Measurements from ENCODE around the gene NFATC4.

NFATC4 gene

DNA sequence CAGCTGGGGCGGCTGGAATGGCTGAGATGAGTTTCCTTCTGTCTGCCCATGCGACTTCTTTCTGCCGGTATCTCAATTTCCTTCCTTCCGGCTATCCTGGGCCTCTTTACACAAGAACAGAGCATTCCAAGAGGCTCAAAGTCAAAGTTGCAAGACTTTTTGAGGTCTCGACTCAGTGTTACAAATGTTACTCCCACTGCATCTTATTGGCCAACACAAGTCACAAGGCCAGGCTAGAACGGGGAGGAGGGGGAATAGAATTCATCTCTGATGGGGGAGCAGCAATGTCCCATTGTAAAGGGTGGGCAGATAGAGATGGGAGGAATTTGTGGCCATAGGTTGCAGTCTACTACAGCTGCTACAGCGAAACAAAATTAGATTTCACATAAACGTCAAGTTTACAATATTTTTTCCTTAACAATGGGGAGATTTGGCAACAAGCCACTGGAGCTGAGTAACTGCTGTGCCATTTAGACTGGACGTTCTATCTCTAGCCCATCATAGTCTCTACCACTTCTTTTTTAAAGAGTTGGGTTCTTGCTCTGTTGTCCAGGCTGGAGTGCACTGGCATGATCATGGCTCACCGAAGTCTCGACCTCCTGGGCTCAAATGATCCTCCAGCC lies 21.4 kb downstream of the NFATC4 start:
- ATAC-seq, result no peak
- no peak for DNase-seq

DNA sequence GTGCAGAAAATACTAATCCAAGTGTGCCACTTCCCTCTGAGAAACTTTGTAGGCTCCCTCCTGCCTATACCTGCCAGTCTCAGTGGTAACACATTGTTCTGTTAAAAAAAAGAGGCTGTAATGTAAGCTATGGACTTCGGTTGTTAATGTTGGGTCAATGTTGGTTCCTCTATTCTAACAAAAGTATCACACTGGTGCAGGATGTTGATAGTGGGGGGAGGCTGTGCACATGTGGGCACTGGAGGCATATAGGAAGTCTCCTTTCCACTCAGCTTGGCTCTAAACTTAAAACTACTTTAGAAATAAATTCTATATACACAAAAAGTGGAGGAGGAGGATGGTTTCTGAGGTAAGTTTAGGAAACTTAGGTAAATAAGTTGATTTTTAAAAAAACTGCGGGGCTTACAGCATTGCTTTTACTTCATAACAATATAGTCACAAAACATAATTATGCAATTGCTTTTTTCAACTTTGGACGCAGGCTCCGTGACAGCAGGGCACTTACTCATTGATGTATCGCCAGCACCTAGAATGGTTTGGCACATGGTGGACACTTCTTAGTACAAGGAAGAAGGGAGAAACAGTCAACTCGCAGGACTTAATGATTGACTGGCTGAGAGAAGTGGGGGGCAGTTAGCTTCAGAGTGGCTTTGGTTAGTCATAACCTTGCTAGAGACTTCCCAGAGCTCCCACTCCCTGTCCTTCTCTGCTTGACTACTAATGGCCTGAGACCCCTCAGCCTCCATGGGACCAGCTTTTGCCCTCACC lies 22.9 kb downstream of the NFATC4 start:
- no peak for DNase-seq
- ATAC-seq, result no peak

DNA sequence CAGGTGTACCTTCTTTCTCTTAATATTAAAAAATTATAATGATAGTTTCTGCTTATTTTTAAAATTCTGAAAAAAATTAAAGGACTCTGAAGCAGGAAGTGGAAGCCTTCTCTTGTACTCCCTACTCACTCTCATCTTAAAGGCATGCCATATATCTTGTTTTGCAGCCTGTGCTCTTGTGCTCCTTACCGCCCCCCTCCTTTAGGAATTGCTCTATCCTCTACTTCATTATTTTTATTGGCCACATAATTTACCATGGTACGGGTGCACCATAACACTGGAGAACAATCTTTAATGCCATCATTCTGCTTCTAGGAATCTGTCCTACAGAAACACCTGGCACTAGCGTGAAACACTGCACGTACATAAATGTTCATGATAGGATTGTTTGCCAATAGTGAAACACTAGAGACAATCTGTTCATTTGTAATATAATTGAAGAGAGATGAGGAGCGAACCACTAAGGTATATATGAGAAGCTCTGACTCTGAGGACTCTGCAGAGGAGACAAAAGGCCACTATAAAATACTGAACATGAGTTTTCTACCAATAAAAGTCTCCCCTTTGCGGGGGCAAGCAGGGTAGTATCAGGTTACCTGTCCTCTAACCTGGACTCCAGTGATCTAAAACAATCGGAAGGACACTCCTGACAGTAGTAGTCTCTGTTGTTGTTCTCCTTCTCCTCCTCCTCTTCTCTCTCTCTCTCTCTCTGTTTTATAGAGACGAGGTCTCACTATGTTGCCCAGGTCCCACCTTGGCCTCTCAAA lies 24.5 kb downstream of the NFATC4 start:
- ATAC-seq, result no peak

DNA sequence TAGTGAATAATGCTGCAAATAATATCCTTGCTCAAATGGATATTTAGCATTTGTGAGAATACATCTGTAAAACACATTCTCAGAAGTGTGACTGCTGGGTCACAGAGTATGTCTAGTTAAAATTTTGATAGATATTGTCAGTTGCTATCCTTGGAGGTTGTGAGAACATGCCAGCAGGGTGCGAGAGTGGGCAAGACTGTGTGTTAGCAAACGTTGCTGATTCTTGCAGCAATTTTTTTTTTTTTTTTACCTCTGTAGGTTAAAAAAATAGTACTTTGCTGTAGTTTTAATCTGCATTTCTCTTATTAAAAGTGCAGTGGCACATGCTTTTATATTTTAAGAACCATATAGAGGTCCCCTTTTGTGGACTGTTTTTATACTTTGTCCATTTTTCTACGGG lies 26.3 kb downstream of the NFATC4 start:
- ATAC-seq (no peak), DNase-seq (no peak)

More for the DNA sequence above, 24.5 kb downstream of the NFATC4 start:
- no peak for DNase-seq

DNA sequence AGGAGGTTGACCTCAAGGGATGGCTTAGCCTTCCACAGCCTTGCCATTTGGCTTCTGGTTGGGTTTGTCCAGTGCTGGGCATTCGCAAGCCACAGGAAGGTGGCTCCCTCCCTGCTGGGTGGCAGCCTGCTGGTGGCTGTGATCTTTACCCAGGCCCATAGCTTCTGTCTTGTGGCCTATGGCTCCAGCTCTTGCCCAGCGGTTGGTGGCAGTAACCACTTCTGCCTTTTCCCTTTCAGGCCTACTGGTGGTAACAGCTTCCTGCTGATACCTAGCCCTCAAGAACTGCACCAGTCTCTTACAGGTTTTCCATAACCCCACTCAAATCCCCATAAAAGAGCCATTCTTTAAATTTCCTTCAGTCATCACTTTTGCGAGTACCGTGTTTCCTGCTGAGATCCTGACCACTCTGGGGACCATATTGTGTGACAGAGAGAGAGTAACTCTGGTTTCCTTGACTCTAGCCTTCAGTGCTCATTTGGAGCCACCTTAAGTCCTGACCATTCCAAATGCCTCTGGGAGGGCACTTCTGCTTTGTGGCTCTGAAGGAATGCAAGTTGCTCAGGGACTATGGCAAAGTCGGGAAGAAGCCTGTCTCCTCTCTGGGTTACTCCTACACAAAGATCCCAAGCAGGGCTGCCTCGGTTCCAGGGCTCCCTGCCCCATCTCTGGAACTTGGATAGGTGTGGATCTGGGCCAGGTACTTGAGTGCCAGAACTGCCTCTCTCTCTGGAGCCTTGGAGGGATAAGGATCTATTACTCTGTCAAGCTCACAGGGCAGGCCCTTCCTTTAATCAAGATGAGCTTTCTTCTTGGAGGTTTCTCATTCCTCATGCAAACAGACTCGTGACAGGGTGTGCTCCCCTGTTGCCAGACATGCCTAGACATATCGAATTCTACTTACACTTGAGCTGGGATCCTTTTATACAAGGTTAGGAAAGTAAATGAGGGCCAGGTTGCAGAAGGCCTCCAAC lies 27.9 kb downstream of the NFATC4 start:
- ATAC-seq, result no peak
- no peak for DNase-seq

DNA sequence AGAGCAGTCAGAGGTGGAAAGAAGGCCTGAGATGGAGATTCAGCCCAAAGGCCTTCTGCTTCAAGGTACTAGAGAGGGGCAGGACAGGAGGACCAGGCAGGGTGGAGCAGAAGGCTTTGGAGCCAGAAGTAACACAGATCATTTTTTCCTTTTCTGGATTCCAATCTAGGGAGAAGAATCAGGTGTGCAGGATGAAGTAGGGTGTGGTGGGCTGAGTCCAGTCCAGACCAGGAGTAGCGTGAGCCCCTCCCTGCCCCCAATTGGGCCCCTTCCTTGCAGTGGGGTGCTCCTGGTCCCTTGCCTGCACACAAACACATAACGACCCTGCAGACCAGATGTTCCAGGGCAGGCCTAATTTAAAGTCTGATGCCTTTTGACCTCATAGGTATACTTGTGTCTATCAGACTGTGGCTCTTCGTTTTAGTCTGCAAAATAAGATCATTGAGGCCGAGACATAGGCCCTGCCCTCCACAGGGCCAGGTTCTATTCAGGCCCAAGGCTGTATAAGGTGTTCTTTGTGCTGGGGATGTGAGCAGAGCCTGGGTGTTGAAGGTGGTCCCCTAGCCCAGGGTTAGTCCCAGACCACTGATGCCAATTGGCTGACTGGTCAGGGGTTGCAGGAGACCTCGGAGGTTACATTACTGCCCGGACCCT lies 29.8 kb downstream of the NFATC4 start:
- DNase-seq (no peak), ATAC-seq (no peak)

DNA sequence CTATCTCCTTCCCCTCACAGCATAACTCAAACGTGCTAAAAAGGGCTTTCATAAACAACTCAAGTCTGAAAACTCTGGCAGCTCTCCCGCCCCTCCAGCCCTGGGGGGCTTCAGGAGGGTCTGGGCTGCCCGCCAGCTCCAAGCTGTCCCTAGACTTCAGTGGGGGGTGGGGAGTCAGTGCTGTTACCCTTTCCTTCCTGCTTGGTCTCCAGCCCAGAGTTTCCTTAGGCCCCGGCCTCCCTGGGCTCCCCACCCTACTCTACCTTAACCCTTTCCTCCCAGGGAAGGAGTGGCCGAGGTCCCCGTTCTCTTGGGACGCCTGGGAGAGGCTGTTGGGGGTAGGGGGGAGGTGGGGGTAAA lies 30.3 kb downstream of the NFATC4 start:
- DNase-seq (no peak), ATAC-seq (no peak)

DNA sequence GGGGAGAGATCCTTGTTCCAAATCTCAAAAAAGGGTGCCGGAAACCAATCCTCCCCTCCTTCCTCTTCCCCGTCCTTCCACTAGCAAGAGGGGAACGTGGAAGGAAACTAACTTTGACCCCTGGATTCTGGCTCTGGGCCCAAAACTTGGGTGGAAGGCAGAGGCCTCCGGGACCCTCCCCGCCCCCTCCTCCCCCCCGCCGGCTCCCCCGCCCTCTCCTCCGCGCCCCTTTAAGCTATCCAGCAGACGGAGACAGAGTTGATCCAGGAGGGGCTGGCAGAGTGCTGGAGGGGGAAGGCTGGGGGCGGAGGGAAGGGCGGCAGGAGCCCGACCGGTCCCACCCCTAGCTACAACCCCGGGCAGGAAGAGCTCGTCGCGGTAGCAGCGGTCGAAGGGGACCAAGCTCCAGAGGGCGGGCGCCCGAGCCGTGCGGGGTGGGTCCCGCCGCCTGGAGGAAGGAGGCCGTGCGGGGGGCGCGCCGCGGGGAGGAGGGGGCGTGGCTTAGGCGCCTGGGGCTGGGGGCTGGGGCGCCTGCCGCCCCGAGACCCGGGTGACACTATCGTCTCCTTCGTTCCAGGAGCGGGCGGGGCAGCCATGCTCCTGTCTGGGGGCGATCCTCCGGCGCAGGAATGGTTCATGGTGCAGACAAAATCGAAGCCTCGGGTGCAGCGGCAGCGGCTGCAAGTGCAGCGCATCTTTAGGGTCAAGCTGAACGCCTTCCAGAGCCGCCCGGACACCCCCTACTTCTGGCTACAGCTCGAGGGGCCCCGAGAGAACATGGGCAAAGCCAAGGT lies 30.9 kb downstream of the NFATC4 start, which contains the start of gene NYNRIN:
TSS of gene NYNRIN (plus strand) at position 351 of the 794 bp plus-strand sequence. CDS start at position 595, 244 bp downstream.
- ATAC-seq (peak; percentile 62), DNase-seq (peak; percentile 35)

DNA sequence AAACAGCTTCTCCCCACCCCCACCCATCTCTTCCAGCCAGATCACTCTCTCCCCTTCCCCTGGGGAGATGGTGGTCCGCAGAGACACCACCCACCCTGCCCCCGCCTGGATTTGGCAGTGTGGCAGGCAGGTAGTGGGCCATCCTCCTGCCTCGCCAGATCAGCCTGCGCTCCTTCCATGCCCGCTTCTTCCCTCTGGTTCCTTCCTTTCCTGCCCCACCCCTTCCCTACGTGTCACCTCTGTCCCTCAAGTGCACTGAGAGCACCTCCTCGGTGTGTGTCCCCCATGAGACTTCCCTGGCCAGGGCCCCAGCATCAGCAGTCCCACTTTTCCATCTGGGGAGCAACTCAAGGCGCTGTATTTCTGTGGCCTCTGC lies 31.5 kb downstream of the NFATC4 start:
- peak; percentile 11 for ATAC-seq

DNA sequence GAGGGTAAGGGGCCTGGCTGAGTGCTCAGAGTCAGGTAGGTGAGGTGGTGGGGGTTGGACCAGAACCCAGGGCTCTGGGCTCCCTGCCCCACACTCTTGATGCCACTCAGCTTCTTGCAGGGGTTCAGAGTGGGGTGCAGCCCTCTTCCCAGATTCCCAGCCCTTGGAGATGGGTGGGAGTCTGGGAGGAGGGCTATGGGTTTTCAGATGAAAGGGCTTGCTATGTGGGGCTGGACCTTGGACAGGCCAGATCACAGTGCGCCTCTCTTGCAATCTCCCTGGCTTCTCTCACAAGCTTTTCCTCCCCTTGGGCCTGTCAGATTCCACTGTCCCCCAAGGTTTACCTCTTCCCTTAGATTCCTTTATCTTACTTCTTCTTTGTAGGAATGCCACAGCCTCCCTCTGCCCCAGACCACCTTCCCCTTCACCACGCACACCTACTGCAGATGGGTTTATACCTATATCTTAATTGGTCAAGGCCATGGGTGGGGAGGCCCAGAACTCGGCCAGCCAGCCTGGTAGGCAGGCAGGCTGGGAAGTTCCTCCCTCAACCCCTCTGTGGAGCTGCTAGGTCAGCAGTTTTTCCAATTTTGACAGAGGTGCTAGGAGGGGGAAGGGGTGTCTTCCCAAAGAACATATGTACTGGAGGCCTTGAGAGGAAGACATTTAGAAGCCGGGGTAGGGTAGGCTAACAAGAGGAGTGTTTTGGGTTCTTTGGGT lies 32.2 kb downstream of the NFATC4 start:
- DNase-seq, result no peak
- no peak for ATAC-seq

More for the DNA sequence above, 31.5 kb downstream of the NFATC4 start:
- DNase-seq, result no peak

DNA sequence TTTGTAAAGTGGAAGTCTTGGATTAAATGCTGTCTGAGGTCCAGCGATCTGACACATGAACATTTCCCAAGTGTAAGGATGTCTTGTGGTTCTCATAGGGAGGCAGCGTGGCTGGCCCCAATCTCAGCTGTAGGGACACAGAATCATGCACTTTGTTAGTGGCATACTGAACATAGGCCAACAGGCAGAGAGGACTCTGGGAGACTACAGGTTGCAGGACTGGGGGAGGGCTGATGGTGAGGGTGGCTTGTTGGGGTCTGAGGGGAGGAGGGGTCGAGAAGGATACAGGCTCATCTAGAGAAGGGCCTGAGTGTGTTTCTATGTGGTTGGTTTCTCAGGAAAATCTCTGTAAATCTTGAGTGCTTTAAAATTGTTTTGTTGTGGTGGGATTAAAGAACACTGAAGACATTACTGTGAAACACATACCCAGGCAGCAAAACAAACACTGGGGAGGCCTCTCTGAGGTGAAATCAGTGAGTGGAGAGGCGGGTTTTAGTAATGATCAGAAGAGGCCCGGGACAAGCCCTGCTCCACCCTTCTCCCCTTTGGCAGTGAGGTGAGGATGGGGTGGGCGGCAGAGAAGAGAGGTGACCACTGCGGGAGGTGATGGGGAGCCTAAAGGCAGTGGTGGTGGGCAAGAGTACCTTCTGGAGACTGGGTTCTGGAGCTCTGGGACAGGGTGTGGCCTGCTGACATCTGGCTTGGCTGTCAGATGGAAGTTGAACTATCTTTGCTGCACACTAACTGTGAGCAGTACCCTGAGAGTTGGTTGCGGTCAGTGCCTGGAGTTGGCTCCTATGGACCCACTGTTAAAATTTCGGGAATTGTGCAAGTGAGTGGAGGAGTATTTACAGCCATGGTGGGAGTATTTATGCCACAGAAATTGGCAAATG lies 34.1 kb downstream of the NFATC4 start:
- ATAC-seq (no peak), DNase-seq (no peak)

DNA sequence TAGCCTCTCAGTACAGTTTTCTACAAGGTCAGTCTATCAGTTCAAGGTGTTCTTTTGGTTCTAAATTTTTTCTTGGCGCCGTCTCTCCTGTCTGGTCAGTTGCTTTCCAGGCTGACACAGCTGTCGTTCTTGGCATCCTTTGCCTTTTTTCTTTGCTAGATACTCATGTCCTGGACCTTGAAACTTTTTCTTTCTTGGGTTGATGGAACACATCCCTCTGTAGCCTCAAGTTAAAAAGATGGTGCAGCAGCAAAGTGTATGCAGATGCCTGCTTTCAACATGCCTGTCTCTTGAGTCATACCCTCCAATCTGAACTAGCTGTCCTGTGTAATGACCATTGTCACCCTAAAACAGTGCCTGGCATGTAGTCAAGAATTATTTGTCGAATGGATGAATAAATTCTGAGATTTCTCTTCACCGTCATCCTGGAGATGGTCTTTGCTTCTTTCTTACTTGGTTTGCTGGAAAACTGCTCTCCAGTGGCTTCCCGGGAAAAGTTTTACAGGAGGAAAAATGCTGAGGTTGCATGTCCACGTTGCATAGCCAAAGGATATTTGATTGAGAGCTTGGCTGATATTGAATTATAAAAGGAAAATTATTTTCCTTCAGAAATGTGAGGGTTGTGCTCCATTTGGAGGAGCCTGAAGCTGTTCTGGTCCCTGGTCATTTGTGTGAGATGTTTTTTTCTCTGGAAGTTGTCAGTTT lies 35.5 kb downstream of the NFATC4 start:
- DNase-seq (no peak), ATAC-seq (no peak)

DNA sequence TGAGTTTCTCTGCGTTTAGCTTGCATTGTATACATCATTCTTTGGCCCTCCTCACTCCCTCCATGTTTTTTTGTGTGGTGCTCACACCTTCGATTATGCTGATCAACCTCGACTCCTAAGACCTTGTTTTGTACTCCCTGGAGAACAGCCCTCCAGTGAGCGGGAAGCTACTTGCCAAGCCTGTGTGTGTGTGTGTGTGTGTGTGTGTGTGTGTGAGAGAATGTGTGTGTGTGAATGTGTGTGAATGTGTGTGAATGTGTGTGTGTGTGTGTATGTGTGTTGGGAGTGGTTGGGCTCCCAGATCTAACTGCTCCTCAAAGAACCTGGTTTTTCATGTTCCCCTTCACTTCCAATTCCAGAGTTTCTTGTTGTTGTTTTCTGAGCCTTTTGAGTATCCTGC lies 36.8 kb downstream of the NFATC4 start:
- DNase-seq, result no peak
- no peak for ATAC-seq

DNA sequence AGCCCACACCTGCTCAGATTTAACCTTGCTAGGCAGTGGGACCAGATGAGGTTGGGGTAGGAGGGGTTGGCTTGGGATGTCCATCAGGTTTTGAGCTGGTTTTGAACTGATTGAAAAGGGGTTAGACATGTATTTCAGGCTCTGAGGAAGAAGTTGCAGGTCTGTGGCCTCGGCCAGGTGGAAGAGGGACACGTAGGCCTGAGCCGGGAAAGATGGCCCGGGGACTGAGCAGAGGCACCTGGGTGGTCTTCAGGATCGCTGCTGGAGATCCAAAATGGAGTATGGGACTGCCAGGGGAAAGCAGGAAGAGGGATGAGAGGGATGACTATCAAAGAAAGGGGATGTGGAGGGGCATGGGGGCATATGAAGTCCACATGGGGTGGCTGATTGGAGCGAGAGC lies 38.4 kb downstream of the NFATC4 start:
- no peak for DNase-seq
- no peak for ATAC-seq

DNA sequence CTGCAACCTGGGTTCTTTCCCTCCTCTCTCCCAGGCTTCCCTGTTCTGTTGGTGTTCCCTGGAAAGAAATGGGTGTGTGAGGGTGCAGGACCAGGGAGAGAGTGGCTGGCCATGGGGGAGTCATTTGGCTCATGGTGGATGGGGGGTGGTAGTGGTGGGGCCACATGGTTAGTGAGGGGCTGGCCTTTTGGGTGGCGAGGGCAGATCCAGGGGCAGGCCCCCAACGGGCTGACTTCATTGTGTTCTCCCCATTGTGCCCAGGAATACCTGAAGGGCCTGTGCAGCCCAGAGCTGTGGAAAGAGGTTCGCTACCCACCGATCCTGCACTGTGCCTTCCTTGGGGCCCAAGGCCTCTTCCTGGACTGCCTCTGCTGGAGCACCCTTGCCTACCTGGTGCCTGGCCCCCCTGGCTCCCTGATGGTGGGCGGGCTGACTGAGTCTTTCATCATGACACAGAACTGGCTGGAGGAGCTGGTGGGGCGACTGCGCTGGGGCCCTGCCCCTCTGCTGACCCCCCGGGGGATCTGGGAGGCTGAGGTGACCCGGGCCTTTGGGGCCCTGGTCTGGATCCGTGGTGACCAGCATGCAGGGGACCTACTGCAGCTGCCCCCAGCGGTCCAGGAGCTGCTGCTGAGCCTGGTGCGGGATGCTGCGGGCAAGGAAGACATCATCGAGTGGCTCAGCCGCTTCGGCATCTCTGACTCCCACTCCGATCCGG lies 39.8 kb downstream of the NFATC4 start:
- DNase-seq, result no peak

DNA sequence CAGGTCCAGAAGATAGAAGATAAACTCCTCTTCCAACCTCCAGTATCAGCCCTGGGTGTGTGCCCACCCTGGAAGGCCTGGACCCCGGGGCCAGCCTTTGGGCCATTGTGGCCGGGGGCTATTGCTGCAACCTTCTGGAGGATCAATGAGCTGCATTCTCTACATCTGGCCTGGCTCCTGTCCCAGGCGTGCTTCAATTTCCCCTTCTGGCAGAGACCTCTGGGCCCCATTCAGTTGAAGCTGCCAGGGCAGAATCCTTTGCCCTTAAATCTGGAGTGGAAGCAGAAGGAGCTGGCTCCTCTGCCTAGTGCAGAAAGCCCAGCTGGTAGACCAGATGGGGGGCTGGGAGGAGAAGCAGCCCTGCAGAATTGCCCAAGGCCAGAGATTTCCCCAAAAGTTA lies 40.8 kb downstream of the NFATC4 start:
- DNase-seq, result no peak
- no peak for ATAC-seq

More for the DNA sequence above, 39.8 kb downstream of the NFATC4 start:
- ATAC-seq, result no peak

DNA sequence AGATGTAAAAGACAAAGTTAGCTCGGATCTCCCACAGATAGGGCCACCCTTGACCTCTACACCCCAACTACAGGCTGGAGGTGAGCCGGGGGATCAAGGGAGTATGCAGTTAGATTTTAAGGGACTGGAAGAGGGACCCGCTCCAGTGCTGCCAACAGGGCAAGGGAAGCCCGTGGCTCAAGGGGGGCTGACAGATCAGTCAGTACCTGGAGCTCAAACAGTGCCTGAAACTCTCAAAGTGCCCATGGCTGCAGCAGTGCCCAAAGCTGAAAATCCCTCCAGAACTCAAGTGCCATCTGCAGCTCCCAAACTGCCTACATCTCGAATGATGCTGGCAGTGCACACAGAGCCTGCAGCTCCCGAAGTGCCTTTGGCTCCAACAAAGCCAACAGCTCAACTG lies 41.2 kb downstream of the NFATC4 start:
- ATAC-seq, result no peak

DNA sequence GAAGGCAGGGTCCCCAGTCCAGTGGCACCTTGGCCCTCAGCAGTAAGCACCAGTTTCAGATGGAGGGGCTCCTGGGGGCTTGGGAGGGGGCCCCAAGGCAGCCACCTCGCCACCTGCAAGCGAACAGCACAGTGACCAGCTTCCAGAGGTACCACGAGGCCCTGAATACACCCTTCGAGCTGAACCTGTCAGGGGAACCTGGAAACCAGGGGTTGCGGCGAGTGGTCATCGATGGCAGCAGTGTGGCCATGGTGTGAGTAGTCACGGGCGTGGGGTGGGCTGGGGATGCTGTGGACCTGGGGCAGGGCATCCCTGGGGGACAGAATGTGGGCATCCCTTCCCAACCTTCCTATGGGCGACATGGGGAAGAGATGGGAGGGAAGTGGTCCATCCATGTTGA lies 42.0 kb downstream of the NFATC4 start:
- ATAC-seq (no peak), DNase-seq (no peak)

More for the DNA sequence above, 41.2 kb downstream of the NFATC4 start:
- no peak for DNase-seq

All from stimulated activated naive CD8-positive, alpha-beta T cell treated with anti-CD3 and anti-CD28 coated beads, Interleukin-15, Interleukin-2, amounts not matched to agents 100 U/mL and 50 U/mL, for 24 hours (primary cell).